ENCODE data around the gene MGAT3. TPM values are rescaled to one million over a fixed set of nuclear protein-coding genes. Genes with fewer than 3 reads are reported as not detected.

Gene MGAT3
- total and polyA plus RNA-seq, 2 of the 13 experiments (the other 11 are each of a cell fraction or from before 2014, with no cell fraction given) = 0.11 to 0.15 TPM

DNA sequence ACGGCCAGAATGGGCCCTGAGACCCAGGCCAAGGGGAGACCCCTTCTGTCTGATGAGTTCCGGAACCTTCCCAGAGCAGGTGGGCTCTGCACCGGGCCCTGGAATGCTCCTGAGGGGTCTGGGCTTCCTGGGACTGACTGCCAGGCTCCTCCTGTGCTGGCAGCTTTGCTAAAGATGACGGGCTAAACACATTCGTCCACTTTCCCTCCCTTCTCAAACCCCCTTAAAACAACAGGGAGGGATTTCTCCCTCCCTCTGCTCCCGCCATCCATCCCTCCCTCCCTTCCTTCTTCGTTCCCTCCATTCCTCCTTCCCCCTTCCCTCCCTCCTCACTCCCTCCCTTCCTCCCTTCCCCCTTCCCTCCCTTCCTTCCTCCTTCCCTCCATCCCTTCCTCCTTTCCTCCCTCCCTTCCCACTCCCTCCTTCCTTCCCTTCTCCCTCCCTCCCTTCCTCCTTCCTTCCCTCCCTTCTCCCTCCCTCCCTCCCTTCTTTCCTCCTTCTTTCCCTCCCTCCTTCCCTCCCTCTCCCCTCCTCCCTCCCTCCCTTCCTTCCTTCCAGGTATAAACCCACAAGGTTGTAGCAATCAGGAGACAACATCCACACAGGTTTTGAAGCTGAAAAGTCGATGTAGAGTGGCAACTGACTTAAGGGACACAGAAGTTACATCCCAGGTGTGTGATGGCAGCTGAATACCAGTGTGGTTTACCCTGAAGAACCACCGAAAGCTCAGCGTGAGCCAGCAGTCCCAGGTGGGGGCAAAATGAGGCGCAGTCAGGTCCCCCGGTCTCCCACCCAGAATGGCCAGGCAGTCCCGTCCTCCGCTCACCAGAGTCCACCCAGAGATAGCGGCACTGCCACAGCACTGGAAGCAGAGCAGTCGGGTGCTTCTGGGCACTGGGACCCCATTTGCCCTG is 18.8 kb upstream of the MGAT3 start:
- POLR2A ChIA-PET = interaction anchor here (1.1 to 1.3 kb wide), 2 partner anchors 8 to 82 kb away, joined by 3 read pairs; partner anchors contain the start of gene ATF4
- CTCF ChIA-PET (ENCODE audit: low intra/inter-chr PET ratio, low total read pairs) = no interaction called here

DNA sequence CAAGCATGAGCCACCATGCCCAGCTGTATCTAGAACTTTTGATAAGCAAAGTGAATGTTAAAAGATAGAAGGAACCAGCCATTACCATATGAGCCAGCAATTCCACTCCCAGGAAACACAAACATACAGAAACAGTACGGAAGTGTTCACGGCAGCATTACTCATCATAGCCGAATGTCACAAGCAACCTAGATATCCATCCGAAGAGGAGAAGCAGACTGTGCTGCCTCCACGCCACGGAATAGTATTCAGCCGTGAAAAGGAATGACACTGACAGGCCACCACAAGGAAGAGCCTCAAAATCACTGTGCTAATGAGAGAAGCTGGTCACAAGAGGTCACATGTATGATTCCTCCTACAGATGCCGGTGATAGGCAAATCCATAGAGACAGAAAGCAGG is 17.6 kb upstream of the MGAT3 start:
- in situ Hi-C loops (cut with HindIII; ENCODE audit: extremely low pct_ligation_motif_present, low pct_unique_long_range_greater_than_20kb) = no loop called here
- CTCF ChIA-PET (ENCODE audit: low intra/inter-chr PET ratio, low total read pairs) = no interaction called here
- peaks cover 0 to 8% of the 10 kb centered on the region in 2 experiments; a peak in 2 of 5 replicates for H3K27me3 ChIP-seq (ENCODE audit: control insufficient read depth in 1 of 2, insufficient read depth in 2 of 2, low read length in 2 of 2)
- TF ChIP-seq SETDB1 (CRISPR knock-in tag; IDR thresholded peaks at IDR 0.05; ENCODE audit: borderline replicate concordance) (no peak), ZNF619 (CRISPR knock-in tag; IDR thresholded peaks at IDR 0.05) (no peak), CHCHD3 (CRISPR knock-in tag; IDR thresholded peaks at IDR 0.05) (no peak)
- WGBS (ENCODE audit: low lambda C conversion rate) = 11% methylated on average over 8 of the region's 8 CpGs
- H3K4me2 ChIP-seq (ENCODE audit: low read depth, low read length) = no peak overlapping the region
- no peak overlapping the region for H3K4me3 ChIP-seq (replicated peaks in 1 of 3; ENCODE audit: insufficient read depth in 1 of 3, low read depth in 2 of 3, low read length in 3 of 3)
- no peaks in the 10 kb centered on the region for H3K9me3 ChIP-seq (ENCODE audit: low read length)
- no peak overlapping the region for H3K27ac ChIP-seq (ENCODE audit: extremely low read length, insufficient read depth, low read length)
- no peak overlapping the region for H3K9ac ChIP-seq (ENCODE audit: insufficient read depth, low read depth, low read length)
- peaks cover 39% of the 10 kb centered on the region for H3K4me1 ChIP-seq (ENCODE audit: insufficient read depth, low read length)
- FAIRE-seq (no peak), ATAC-seq (no peak; the same call in 2 of the 3 replicates), DNase-seq (ENCODE audit: low spot score) (peak; percentile 25)
- BruUV-seq (replicated peaks) = no TSS peak
- H2AFZ ChIP-seq (ENCODE audit: low read length) = no peak overlapping the region
- intact Hi-C loops (cut with micrococcal nuclease; ENCODE audit: unreplicated experiment) = no loop called here
- H3K79me2 ChIP-seq (ENCODE audit: insufficient read depth, low read length) = no peaks in the 10 kb centered on the region
- H4K20me1 ChIP-seq (ENCODE audit: insufficient read depth, low read length) = no peaks in the 10 kb centered on the region
- POLR2A ChIA-PET = no interaction called here
- H3K36me3 ChIP-seq (replicated peaks in 1 of 2; ENCODE audit: control insufficient read depth in 1 of 2, insufficient read depth in 2 of 2, low read length in 2 of 2) = no peaks in the 10 kb centered on the region

More for the DNA sequence above, 18.8 kb upstream of the MGAT3 start:
- H3K27me3 ChIP-seq (ENCODE audit: control insufficient read depth in 1 of 2, insufficient read depth in 2 of 2, low read length in 2 of 2) = peaks cover 0 to 5% of the 10 kb centered on the region in 2 experiments; a peak in 1 of 5 replicates
- DNase-seq (ENCODE audit: low spot score) = no peak
- no peak overlapping the region for H2AFZ ChIP-seq (ENCODE audit: low read length)
- no TSS peak for BruUV-seq (replicated peaks)
- H3K27ac ChIP-seq (ENCODE audit: extremely low read length, insufficient read depth, low read length) = no peak overlapping the region
- H3K4me2 ChIP-seq (ENCODE audit: low read depth, low read length) = peak overlapping the region; percentile 69
- H3K4me1 ChIP-seq (ENCODE audit: insufficient read depth, low read length) = peaks cover 33% of the 10 kb centered on the region
- WGBS (ENCODE audit: low lambda C conversion rate) = 41% methylated on average over 10 of the region's 16 CpGs
- H3K79me2 ChIP-seq (ENCODE audit: insufficient read depth, low read length) = no peaks in the 10 kb centered on the region
- ATAC-seq = no peak; the same call in 2 of the 3 replicates
- peak overlapping the region in 2 of 3 experiments; percentile 37 to 59; a peak in 2 of 6 replicates for H3K4me3 ChIP-seq (replicated peaks in 1 of 3; ENCODE audit: insufficient read depth in 1 of 3, low read depth in 2 of 3, low read length in 3 of 3)
- 0 out of 2 replicates have a peak overlapping the region, but pooled peaks have one; percentile 29 for H3K9ac ChIP-seq (ENCODE audit: insufficient read depth, low read depth, low read length)
- TF ChIP-seq PCBP2 (optimal IDR thresholded peaks at IDR 0.05; ENCODE audit: low read depth, low read length, poor library complexity, severe bottlenecking) (peak; percentile 15), HNRNPK (IDR thresholded peaks at IDR 0.05; ENCODE audit: low read depth, low read length, poor library complexity, severe bottlenecking) (peak; percentile 46), HMGA1 (CRISPR knock-in tag; conservative IDR thresholded peaks at IDR 0.05) (no peak)
- TF ChIP-seq, protein P1, sequence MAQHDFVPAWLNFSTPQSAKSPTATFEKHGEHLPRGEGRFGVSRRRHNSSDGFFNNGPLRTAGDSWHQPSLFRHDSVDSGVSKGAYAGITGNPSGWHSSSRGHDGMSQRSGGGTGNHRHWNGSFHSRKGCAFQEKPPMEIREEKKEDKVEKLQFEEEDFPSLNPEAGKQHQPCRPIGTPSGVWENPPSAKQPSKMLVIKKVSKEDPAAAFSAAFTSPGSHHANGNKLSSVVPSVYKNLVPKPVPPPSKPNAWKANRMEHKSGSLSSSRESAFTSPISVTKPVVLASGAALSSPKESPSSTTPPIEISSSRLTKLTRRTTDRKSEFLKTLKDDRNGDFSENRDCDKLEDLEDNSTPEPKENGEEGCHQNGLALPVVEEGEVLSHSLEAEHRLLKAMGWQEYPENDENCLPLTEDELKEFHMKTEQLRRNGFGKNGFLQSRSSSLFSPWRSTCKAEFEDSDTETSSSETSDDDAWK (CRISPR knock-in tag; IDR thresholded peaks at IDR 0.05) = no peak
- H3K36me3 ChIP-seq (replicated peaks in 1 of 2; ENCODE audit: control insufficient read depth in 1 of 2, insufficient read depth in 2 of 2, low read length in 2 of 2) = no peaks in the 10 kb centered on the region
- intact Hi-C loops (cut with micrococcal nuclease; ENCODE audit: unreplicated experiment) (no loop called here), in situ Hi-C loops (cut with HindIII; ENCODE audit: extremely low pct_ligation_motif_present, low pct_unique_long_range_greater_than_20kb) (no loop called here)
- H3K9me3 ChIP-seq (ENCODE audit: low read length) = no peaks in the 10 kb centered on the region
- no peaks in the 10 kb centered on the region for H4K20me1 ChIP-seq (ENCODE audit: insufficient read depth, low read length)
- FAIRE-seq = no peak
